Activated effector memory CD4-positive, alpha-beta T cell treated with Interleukin-2 at 50 U/mL for 16 hours (primary cell): ENCODE data around the gene MGAT5.

ENCODE experiments used
- DNase-seq: peaks from one replicate; pipeline ENCODE4 v3.0.0-alpha.2; 2020

The MGAT5 gene

DNA sequence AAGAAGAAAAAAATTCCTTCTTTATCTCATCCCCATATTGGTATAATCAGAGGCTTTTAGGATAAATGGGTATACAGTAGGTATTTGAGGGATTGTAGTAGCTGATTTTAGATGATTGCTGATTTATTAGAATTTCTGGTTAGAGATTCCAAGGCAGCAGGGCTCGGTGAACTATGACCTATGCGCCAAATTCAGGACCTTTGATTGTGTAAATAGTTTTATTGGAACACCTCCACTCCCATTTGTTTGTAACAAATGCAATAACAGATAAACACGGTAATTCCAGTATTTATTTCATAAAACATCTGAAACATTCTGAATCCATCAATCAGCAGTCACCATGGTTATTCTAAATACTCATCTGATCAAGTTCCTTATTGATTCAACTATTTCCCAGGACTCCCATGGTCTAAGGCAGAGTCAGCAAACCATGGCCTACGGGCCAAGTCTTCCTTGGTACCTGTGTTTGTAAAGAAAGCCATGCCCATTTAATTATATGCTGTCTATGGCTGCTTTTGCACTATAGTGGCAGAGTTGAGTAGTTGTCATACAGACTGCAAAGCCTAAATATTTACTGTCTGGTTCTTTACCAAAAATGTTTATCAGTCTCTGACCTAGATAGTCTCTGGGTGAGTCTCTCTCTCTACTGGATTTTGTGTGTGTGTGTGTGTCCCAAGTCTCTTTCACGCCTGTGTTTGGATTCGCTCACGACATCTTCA is 4.3 kb downstream of the MGAT5 start:
- DNase-seq: no peak

DNA sequence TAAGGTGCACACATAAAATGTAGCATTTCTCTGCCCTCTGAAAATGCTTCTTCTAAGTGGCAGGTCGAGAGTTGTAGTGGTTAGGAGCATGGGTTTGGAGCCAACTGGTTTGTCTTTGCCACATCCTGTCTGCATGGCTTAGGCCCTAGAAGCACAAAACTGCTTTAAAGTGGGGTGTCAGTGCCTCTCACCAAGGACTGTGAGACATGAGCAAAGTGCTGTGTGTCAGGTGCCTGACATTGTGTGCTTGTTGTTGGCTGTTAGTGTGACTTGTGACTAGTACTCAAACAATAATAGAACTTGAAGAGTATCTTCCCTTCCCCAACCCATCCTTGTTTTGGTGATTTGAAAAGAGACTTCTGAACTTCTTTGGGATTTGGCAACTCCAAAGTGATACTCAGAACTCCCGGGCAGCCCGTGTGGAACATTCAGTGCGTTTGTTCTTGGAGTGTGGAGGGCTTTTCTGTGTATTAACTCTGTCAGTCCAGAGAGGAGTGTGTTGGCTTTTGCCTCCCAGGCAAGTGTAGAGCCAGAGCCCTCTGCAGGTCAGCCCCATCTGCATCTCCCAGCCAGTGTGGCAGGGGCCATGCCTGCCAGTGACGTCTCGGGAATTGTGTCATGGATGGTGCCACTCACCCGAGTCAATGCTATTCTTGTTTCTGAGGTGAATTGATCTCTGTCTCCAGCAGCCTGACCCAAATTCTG is 5.0 kb downstream of the MGAT5 start:
- DNase-seq: peak; percentile 56

DNA sequence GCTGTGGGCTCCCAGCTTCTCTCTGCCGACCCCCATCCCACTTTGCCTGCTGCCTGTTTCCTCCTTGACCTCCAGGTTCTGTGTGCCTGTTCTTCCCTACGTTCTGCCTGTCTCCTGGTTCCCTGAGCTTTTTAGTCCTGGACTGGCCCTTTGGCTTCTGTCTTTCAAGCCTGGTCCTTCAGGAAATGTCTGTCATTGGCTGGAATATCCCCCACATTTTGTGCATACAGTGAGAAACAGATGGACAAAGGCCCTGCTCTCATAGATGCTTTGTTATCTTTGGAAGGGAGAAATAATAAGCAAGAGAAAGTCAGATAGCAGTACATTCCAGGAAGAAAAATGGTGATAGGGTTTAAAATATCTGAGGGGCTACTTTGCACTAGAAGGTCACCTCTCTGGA is 5.7 kb downstream of the MGAT5 start:
- no peak for DNase-seq

DNA sequence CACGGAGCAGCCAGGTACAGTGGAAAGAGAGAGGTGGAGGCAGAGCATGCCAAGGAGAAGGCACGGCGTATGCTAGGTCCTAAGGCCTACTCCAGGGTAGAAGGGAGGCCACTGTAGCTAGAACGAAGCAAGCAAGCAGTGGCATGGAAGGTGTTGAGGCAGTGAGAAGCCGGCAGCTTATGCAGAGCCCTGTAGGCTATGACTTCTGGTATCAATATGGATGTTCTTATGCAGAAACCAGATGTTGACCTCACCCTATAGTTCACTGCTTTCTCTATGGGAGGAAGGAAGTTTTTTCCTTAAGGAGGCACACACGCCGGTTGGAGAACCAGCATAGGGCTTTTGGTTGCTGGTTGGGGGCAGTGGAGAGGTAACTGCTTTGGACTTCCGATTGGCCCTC is 6.1 kb downstream of the MGAT5 start:
- no peak for DNase-seq

DNA sequence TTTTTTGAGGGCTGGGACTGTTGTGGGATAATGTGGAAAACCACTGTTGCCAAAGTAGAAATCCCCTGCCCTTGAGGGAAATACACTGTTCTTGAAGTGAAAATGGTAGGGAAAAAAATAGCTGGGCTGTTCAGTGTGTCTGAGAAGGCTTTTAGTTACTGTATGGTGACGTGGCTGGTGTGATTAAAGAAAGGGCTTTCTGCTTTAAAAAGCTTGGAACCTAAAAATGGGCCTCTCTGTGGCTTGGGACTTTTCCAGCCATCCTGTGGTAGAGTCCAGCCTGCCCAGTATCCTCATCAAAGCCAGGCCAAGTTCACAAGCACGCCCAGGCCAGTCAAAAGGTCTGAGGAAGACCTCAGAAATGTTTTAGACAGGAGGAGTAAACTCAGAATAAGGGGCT is 6.8 kb downstream of the MGAT5 start:
- DNase-seq: no peak

DNA sequence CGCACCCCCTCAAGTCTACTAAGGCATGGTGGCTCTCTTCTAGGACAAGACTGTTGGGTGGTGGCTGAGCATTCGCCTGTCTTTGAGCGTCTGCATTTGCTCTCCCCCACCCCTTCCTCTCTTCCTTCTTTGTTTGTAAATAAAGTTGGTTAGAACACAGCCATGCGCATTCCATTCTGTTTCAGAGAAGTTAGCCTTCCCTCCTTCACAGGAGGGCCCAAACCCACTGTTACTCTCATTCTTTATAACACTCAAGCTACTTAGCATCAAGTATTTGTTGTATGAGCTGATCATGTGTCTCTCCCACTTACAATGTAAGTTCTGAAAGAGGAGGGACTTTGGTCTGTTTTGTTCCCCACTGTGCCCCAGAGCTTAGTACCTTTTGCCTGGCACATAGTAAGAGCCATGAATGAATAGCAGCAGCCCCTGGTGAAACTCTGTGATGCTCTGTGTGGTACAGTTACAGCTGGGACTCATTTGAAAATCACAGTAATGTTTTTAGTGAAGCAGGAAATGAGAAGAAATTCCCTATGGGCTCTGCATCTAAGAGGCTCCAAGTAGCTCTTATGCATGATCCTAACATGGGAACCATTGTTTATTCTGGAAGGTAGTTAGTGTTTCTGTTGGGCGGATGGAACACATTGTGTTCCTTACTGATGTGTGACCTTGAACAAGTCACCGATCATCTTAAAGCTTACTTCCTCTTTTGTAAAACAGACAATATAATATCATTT is 7.7 kb downstream of the MGAT5 start:
- no peak for DNase-seq

DNA sequence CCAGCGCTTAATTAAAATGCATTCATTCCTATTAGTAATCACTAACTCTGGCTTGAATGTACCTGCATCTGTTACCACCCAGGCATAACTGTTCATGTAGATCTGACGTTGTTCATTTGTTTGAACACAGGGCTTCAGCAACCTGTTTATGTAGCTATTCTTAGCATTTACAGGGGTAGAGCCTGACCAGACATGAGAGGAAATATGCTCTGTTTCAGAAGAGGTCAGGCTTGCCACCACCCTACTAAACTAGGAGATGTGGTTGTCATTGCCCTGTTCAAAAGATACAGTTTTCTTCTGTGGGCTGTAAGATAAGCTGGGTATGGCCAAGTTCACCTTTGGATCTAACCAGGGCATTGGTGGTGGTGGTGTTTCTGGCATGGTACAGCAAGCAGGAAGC is 8.8 kb downstream of the MGAT5 start:
- DNase-seq: no peak

DNA sequence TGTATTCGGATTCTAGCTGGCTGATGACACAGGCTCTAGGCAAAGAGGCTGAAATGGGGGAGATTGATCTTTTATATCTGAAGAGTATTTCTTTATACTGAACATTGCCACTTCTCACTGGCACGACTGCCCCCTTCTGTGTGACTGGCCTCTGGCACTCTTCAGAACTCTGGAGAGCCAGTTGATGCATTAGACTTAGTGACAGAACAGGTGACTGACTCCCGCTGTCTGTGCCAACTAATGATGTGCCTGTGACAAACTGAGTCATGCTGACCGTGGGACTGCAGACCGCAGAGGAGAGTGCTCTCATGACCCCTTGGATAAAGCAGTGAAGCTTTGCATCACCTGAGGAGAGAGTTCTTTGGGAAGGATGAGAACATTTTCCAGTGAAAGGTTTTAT is 14.4 kb downstream of the MGAT5 start:
- DNase-seq: no peak

DNA sequence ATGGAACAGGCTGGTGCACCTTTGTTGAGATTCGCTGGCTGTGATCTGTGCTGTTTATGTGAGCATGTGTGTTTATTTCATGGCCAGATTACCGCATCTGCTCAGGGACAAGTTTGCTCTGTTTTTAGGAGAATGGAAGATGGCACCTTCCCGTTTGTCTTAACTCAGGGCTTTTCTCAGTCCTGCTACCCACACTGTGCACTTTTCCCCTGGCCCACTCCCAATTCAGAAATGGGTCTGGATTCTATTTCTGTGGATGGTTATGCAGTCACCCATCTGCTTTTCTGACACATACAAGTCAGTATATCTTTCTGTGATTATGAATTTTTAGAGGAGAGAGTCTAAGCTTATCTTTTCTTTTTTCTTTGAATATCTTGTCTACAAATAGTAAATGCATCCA is 15.4 kb downstream of the MGAT5 start:
- no peak for DNase-seq

DNA sequence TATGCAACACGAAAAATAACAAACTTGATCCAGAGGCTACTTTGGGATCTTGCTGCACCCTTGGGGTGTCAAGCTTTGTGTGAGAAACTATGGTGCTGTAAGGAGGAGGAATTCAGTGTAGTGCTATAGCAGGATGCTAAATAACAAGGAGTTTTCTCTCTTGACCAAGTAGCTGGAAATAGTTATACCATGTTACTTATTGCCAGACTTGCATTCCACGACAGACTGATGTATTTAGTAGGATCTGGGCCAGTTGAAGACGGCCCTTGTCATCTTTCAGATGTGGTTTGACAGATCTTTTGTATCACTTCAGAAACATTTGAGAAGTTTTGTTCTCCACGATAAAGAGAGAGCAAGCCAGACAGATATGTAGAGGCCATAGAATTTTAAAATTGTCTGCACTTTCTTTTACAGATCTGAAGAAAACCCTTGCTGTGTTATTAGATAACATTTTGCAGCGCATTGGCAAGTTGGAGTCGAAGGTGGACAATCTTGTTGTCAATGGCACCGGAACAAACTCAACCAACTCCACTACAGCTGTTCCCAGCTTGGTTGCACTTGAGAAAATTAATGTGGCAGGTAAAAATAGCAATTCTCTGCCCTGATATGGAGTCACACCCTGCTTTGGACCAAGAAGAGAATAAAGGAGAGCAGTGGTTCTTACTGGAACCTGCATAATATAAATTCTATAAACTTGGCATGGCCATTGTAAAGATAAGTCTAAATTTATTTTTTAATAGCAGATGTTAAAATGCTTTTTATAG is 16.3 kb downstream of the MGAT5 start:
- DNase-seq: no peak

DNA sequence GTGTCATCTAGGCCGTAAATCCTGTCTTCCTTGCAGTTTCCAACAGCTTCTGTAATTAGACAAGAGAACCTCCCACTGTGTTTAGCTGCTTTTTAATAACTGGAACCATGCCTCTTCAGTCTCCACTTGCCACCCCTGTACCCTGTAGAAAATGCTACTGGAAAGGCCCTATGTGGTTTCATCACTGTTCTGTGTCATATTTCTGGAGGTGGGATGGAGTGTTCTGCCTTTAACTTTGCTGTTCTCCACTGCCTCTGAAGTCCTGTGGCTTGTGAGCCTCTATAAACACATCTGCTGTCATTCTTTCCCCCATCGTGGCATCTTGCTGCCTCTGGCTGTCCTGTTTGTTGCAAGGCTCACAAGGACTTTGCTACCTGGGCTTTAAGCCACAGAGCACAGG is 17.9 kb downstream of the MGAT5 start:
- no peak for DNase-seq

DNA sequence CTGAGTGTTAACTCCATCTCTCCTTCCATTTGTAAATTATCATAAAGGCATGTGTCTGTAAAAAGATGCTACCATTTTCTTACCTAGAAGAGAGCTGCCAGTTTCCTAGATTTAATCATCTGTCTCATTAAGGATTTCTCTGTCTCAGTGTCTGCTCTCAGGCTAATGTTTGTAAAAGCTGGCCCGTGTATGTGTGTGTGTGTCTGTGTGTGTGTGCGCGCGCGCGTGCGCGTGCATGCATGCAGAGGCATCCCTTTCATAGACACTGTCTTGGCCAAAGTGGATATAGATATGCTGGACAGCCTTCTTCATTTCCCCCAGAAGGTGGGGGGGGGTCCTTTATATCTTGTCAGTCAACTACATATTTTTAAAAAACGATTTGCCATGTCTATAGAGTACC is 18.9 kb downstream of the MGAT5 start:
- no peak for DNase-seq

DNA sequence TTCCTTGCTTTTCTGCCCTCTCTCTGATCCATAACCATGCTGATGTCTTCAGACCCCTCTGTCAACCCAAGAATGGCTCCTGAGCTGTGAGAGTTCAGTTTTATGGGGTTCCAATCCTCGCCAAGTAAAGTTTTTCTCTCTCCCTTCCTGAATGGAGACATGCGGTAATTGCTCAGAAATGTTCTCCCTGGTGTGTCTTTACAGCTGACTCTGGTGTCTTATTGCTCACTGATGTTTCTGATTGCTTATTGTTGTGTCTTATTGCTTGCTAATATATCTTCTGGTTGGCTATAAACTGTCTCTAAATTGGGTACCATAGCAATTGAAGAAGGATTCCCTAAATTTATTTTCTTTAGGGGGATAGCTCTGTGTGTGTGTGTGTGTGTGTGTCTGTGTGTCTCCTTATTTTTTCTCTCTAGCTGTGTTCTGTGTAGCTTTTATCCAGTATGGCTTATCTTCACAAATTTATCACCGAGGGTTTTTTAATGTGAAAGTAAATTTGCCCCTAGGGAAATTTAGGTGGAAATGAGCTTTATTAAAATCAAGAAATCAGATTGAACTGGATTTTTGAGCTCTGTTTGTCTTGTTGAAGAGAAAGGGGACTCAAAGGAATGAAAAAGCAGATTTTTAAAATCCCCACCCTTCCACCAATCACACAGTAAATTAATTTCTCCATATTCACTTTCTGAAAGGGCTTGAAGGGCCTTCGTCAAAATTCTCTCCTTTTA is 19.5 kb downstream of the MGAT5 start:
- no peak for DNase-seq

DNA sequence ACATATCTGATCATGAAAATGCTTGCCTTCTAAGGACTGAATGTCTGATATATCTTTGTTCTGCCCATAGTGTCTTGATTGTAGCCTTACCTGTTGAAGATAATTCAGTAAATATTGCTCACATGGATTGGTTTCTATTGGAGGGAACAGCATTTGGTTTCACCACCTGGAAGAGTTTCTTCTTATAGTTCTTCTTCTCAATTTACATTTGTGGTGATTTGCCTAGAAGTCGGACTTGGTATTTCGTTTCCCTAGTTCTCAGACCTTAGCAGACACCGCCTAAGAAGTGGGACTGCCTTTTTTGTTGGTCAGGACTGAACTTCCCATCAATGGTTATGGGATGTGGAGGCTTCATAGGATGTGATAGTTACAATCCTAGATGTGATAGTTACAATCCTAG is 20.2 kb downstream of the MGAT5 start:
- DNase-seq: no peak

DNA sequence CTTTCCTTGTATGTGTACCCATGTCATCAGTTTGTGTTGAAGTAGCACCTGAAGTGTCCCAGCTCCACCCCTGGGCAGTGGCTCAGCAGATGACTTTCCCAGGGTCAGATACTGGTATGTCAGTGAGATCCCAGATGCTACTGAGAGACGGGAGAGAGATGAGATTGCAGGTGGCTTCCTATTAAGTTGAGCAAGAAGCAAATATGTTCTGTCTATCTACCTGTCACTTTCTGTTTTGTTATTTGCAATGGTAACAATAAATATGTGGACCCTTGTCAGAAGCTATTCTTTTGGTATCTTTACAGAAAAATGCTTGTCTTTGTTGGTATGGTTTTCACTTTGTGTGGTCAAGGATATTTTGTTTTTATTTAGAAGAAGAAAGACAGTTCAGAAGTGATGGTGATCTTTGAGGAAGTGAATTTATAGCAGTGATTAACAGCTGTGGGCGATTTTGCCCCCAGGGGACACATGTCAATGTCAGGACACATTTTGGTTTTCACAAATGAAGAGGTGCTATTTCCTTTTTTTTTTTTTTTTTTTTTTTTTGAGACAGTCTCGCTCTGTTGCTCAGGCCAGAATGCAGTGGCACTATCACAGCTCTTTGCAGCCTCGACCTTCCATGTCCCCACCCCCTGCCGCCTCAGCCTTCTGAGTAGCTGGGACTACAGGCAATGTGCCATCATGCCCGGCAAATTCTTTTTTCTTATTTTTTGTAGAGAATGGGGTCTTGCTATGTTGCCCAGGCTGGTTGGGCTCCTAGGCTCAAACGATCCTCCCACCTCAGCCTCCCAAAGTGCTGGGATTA is 21.4 kb downstream of the MGAT5 start:
- no peak for DNase-seq

DNA sequence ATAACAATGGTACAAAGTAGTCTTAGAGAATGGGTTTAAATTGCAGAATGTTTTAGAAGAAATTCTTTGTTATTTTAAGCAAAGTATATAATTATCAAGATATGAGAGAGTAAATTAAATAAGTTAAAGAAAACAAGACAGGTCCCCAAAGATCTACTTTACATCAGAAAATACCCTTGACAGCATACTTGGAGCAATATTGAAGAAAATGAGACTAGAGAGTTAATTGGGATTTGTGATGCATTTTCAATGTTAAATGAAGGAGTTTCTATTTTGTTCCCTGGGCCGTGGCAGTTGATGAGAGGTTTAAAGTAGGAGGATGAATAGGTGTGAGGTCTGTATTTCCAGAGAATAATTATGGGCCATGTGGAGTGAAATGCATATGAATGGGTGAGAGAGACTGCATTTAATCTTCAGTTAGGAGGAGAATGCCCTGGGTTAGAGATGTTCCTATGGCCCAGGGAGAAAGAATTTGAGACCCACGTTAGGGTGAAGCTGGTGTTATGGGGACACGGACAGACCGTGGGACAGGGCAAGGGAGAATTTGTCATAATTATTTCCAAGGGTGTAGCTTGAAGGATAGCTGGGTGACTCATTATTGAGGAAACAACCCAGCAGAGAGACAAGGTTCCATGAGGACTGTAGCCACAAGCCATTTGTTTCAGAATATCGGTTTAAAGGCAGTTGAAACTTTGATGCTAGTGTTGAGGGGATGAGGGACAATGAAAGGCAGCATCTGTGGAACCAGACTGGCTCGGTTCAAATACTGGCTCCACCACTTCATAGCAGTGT is 22.7 kb downstream of the MGAT5 start:
- DNase-seq: no peak

DNA sequence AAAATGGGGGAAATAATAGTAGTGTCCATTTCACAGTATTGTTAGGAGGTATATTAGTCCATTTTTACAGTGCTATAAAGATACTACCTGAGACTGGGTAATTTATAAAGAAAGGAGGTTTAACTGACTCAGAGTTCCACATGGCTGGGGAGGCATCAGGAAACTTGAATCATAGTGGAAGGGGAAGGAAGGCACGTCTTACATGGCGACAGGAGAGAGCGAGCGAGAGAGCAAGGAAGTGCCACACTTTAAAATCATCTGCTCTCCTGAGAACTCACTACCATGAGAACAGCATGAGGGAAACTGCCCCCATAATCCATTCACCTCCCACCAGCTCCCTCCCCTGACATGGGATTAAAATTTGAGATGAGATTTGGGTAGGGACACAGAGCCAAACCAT is 23.4 kb downstream of the MGAT5 start:
- no peak for DNase-seq

DNA sequence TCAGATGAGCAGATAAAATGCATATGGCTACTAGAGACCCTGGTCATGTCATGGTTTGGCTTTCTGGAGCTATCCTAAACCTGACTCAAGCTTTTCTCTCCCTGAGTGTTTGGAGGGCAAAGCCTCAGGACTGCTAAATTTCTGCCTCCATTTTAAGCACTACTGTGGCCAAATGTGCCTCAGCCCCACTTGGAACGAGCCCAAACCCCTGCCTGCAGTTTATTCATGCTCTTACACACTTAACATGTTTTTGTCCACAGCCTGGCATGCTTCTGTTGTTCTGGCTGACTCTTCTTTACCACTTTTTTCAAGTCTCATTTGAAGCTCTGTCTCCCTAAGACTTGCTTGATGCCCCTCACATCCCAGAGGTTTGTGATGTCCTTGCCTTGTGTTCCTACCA is 24.7 kb downstream of the MGAT5 start:
- no peak for DNase-seq

DNA sequence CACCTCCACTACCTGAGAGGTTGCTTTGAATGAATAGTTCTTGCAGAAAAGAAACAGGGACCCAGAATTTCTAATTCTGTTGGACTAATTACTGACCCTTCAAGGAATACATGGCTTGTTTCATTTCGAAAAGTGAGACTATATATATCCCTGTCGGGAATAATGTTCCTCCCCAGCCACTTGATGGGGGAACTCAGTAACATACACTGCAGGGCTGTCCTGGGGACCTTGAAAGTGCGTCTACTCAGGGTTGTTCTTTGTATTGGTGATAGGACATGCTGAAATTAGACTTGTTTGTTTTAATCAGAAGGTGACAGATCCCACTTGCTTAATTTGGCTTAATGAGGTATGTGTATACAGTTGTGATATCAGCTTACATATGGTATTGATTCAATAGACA is 25.5 kb downstream of the MGAT5 start:
- DNase-seq: no peak

DNA sequence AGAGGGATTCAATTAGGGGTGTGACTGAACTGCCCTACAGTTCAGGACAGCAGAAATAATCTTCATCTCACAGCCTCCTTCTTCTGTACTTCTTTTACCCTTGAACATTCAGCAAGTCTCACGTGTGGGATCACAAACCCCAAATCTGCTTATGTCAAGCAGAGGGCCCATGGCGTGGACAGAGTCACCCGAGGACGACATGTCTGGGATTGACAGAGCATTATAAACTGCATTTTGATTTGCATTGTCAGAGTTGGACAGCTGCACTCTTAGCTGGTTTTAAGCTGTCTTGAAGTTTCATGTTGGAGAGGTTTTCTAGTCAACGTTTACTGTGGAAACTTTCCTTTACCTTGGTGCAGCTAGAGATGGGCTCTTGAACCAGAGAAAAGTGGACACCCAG is 26.4 kb downstream of the MGAT5 start:
- no peak for DNase-seq

DNA sequence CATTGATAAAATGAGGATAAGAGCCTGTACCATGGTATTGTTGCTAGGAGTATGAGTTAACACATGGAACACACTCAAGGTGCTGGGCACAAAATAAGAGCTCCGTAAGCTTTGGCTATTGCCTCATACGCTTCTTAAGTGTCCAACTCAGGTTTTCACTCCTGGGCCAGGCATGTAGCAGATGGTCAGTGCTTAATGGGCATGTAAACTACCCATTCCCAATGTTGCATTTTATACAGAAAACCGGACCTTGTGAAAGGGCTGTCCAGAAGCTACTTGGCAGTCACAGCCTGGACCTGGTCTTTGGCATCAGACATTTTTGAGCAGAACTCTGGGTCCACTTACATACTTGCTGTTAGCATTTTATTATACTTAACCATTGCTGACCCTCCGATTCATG is 26.9 kb downstream of the MGAT5 start:
- no peak for DNase-seq
